Measurements from ENCODE around the gene AP1S1.
"Not testable (repeated sequence)": the region's sequence is repeated elsewhere in the genome, so short reads cannot be mapped to it uniquely, and the experiment has no call there.

The AP1S1 gene

GRCh38 chr7:101186844-101187428, 32.7 kb downstream of the AP1S1 start:
- TF ChIP-seq, protein P1, sequence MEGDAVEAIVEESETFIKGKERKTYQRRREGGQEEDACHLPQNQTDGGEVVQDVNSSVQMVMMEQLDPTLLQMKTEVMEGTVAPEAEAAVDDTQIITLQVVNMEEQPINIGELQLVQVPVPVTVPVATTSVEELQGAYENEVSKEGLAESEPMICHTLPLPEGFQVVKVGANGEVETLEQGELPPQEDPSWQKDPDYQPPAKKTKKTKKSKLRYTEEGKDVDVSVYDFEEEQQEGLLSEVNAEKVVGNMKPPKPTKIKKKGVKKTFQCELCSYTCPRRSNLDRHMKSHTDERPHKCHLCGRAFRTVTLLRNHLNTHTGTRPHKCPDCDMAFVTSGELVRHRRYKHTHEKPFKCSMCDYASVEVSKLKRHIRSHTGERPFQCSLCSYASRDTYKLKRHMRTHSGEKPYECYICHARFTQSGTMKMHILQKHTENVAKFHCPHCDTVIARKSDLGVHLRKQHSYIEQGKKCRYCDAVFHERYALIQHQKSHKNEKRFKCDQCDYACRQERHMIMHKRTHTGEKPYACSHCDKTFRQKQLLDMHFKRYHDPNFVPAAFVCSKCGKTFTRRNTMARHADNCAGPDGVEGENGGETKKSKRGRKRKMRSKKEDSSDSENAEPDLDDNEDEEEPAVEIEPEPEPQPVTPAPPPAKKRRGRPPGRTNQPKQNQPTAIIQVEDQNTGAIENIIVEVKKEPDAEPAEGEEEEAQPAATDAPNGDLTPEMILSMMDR (IDR thresholded peaks at IDR 0.05; ENCODE audit: extremely low read depth, missing control alignments) = no peak
- DNase-seq (ENCODE audit: low spot score) = no peak

GRCh38 chr7:101189109-101189508, 34.8 kb downstream of the AP1S1 start:
- no peak for DNase-seq (ENCODE audit: low spot score)
- TF ChIP-seq, protein P1 (IDR thresholded peaks at IDR 0.05; ENCODE audit: extremely low read depth, missing control alignments) = no peak

DNA sequence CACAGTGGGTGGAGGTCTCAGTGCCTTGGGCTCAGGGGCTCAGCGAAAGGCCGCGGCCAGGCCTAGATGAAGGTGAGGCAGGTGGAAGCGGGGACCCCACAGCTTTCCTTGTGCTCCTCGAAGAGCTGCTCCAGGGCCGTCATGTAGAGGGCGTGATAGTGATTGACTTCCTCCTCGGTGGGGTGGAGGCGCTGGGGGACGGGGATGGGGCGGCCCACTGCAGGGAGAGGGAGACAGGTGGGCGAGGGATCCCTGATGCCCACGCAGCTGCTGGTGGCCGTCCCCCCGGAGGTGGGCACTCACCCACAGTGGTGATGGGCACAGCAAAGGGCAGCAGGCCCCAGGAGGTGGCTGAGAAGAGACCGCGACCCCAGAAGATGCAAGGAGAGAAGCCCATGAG, 41.6 kb downstream of the AP1S1 start:
- no peak for DNase-seq (ENCODE audit: low spot score)
- TF ChIP-seq, protein P1 (IDR thresholded peaks at IDR 0.05; ENCODE audit: extremely low read depth, missing control alignments) = no peak

DNA sequence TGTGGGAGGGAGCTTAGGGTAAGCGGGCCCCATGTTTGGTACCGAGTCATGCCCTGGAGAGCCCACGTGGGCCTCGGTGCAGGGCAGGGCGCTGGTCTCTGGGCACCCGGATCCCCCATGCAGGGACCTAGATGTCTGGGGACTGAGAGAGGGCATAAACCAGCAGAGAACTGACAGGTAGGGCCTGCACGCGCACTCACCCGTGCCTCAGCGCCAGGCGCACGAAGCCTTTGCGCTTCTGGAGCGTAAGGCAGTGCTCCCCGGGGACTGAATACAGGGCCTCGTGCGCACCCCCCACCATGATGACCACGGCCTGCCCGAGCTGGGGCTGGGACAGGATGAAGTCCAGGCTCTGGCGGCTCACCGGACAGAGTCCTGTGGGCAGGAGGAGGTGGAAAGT, 43.7 kb downstream of the AP1S1 start:
- no peak for DNase-seq (ENCODE audit: low spot score)
- TF ChIP-seq, protein P1 (IDR thresholded peaks at IDR 0.05; ENCODE audit: extremely low read depth, missing control alignments) = no peak

GRCh38 chr7:101198476-101198875, 44.2 kb downstream of the AP1S1 start:
- TF ChIP-seq, protein P1 (IDR thresholded peaks at IDR 0.05; ENCODE audit: extremely low read depth, missing control alignments) = no peak
- no peak for DNase-seq (ENCODE audit: low spot score)

- DNase-seq (ENCODE audit: low spot score) = not testable (repeated sequence)
Measured at GRCh38 chr7:101199522-101199921, 45.2 kb downstream of the AP1S1 start.

DNA sequence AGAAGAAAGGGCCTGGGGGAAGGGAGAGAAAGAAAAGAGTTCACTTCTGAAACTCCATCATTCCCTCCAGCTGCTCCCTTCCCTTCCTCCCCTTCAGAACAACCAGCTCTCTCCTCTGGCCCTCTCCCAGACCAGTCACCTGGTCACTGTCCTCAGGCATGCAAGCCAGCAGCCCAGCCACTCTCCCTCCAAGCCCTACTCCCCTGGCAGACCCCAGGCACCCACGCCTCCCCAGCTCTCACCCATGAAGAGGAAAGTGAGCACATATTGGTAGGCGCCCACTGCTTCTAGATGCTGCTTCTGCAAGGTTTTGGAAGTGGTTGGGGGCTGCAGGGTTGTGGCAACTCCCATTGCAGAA, 46.2 kb downstream of the AP1S1 start:
- TF ChIP-seq, protein P1 (IDR thresholded peaks at IDR 0.05; ENCODE audit: extremely low read depth, missing control alignments) = no peak
- DNase-seq (ENCODE audit: low spot score) = no peak

- TF ChIP-seq, protein P1 (IDR thresholded peaks at IDR 0.05; ENCODE audit: extremely low read depth, missing control alignments) = no peak
- DNase-seq (ENCODE audit: low spot score) = no peak
Measured at GRCh38 chr7:101200862-101201599, 46.8 kb downstream of the AP1S1 start, which contains the start of gene MOGAT3. Gene MOGAT3 (minus strand): TSS chr7:101201036. CDS start chr7:101200854, 182 bp downstream.
